Activated CD8-positive, alpha-beta memory T cell treated with anti-CD3 and anti-CD28 coated beads, Interleukin-2, amount 50 U/mL, for 24 hours (primary cell): ENCODE measurements around the gene NPHP3.

ENCODE experiments used
- DNase-seq: peaks from one replicate; pipeline ENCODE4 v3.0.0-alpha.2; 2020; ENCODE audit errors: extremely low read depth

NPHP3 gene

DNA sequence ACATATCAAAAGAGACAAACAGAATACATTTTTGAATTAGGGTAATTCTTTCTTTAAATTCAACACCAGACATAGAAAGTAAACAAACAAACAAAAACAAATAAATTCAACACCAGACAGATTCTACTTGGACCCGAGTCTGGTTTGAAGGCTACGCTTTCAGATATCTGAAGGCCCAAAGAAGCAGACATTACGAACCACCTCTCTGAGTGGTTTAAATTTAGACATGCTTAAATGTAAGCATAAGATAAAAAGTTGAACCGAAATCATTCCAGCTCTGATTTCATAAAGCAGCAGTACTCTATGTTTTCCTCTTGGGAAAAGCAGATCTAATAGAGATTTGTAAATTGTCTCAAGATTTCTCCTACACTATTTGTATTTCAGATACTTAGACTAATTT, 32.2 kb downstream of the NPHP3 start:
- no peak for DNase-seq

DNA sequence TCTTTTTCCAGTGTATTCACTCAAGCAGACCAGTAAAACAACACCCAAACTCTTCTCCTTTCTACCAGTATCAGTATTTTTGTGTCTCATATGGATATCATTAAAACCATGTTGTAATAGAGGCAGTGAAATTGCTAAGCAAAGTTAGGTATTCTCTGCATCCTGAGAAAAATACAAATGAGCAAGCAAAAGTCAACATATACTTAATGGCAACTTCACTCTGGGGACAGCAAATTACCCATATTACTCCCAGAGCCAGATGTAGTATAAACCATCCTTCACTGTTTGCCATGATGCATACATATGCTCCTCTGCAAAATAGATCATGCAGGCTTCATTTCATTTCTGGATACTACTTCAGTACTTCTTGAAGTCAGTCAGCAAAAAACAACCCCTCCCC, 40.0 kb downstream of the NPHP3 start:
- DNase-seq = no peak

DNA sequence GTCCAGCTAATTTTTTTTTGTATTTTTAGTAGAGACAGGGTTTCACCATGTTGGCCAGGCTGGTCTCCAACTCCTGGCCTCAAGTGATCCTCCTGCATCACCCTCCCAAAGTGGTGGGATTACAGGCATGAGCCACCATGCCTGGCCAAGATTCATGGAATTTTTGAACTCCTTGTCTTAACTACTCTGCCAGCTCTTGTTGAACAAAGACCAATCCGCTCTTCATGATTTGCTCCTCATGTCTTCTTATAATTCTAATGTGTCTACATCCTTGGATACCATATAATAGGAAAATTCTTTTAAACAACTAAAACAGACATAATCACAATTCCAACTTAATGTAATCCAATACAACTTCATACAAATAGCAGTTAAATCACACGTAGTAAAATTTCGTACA, 40.8 kb downstream of the NPHP3 start:
- DNase-seq = no peak

DNA sequence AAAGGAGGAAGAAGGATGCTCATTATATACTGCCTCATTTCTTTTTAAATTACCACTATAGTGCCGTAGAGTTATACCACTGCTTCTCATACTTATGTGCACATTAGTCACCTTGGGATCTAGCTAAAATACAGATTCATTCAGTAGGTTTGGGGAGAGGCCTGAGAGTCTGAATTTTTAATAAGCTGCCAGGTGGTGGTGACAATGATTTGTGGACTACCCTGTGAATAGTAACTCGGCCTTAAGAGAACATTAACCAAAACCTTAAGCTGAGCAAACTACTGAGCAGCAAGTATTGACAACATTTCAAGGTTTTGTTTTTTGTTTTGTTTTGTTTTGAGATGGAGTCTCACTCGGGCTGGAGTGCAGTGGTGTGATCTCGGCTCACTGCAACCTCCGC, 42.3 kb downstream of the NPHP3 start:
- DNase-seq = no peak

DNA sequence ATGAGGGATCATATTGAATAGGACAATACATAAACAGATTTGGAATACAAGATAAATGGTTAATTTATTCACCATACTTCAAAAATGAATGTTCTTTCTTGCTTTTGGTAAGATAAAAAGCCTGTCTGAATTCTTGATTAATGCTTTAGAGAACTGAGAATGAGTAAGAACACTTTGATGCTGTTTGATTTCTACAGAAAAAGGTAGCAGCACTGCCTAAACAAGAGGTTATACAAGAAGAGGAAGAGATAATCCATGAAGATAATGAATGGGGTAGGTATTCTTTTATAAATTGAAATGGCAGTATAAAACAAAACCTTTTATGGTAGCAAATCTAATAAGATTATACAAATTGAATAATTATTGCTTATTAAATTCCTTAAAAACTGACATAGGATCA, 46.8 kb downstream of the NPHP3 start:
- DNase-seq = no peak

DNA sequence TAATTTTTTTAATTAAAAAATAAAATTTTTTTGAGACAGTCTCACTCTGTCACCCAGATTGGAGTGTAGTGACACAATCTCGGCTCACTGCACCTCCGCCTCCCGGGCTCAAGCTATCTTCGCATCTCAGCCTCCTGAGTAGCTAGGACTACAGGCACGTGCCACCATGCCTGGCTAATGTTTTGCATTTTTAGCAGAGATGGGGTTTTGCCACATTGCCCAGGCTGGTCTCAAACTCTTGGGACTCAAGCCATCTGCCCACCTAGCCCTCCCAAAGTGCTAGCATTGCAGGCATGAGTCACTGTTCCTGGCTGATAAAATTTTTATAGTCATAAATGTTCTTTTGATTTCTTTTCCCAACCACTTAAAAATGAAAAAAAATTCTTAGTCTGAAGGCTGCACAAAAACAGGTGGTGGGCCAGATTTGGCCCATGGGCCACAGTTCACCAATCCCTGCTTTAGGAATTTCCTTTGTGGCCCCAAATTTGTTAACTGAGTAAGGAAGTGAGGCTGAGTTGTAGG, 52.9 kb downstream of the NPHP3 start:
- DNase-seq = no peak

DNA sequence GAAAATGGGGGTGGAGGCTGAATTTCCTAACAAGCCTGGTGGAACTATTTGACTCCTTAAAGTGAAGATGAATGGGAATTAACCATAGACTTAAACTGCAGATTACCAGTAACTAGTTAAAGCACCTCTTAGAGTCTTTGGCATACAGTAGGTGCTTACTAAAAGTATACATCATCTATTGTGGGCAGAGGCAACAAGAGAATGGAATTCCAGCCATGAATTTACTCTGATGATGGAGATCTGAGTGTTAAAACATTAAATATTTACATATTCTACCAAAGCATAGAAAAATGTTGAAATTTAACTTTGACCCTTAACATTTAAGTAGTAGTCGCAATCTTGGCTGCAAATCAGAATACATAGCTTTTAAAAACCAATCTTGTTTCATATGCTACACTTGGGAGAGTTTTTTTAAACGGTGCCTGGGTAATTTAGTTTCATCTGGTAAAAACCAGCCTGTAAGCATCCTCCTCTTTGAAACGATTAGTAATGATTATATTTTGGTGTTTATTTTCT, 56.9 kb downstream of the NPHP3 start:
- no peak for DNase-seq

DNA sequence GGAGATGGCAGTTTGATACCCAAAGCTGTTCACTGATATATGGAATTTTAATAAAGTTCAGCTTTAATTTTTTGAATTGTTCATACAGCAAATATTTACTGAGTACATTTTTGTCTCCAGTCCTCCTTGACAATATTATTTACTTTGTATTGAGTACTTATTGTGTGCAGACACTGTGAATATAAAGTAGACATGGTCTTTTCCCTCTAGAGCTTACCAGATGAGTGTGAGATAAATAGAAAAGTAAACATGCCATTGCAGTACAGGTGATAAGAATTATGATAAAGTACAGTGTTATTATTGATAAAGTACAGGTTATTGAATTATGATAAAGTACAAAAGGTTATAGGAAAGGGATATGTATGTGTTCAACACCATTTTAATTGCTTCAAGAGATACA, 60.0 kb downstream of the NPHP3 start:
- no peak for DNase-seq

DNA sequence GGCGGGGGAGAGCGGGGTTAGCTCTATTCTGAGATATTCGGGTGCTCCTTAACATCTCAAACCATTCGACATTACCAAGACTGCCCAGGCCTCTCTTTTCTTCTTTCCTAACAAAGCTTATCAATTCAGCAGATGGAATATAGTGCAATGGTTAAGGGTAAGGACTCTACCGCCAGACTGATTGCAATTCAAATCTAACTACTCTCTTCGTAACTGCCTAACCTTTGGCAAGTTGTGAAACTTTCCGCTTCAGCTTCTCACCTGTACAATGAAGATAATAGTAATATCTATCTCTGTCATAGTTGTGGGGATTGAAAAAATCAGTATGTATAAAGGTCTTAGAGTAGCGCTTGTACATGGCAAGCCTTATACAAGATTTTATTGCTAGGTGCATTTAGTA, 61.1 kb downstream of the NPHP3 start:
- DNase-seq = no peak

DNA sequence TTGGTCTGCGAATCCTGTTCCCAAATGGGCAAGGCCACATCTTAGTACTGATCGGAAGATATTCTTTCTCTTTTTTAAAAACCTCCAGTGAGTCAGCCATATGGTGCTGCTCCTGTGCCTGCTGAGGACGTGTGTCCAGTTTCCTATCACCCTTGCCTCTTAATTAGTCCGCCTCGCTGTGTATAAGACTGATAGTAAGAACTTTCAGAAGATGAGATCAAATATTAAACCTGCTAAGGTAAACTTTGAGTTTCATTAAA, 61.5 kb downstream of the NPHP3 start:
- DNase-seq = no peak

DNA sequence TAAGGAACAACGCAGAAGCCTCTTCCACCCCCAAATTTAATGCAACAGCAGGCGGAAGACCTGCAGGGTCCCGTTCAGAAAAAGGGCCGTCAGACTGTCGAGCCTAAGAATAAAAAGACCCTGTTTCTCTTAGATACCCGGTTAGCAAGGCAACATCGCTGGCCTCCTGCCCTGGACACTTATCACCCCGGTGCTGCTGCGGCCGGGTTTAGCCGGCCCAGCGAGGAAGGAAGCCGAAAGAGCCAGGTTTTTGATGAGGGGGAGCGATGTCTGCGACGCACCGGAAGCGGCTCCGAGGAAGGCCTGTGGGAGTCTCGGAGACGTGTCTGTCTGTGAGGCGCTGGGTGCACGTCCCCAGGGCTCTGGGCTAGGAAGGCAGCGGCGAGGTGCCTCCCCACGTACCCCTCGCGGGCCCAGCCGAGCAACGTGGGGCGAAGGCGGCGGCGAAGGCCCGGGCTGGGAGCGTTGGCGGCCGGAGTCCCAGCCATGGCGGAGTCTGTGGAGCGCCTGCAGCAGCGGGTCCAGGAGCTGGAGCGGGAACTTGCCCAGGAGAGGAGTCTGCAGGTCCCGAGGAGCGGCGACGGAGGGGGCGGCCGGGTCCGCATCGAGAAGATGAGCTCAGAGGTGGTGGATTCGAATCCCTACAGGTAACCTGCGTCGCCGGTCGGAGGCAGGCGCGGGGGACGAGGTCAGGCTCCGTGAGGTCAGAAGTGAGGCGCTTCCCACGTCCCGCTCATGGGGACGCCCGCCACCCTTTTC, 62.0 kb downstream of the NPHP3 start, which contains the start of gene UBA5:
Gene UBA5, plus strand, starts transcription at position 278 of the 759 bp plus-strand sequence. Its CDS starts 209 bp downstream, at position 487.
- peak; percentile 33 for DNase-seq

DNA sequence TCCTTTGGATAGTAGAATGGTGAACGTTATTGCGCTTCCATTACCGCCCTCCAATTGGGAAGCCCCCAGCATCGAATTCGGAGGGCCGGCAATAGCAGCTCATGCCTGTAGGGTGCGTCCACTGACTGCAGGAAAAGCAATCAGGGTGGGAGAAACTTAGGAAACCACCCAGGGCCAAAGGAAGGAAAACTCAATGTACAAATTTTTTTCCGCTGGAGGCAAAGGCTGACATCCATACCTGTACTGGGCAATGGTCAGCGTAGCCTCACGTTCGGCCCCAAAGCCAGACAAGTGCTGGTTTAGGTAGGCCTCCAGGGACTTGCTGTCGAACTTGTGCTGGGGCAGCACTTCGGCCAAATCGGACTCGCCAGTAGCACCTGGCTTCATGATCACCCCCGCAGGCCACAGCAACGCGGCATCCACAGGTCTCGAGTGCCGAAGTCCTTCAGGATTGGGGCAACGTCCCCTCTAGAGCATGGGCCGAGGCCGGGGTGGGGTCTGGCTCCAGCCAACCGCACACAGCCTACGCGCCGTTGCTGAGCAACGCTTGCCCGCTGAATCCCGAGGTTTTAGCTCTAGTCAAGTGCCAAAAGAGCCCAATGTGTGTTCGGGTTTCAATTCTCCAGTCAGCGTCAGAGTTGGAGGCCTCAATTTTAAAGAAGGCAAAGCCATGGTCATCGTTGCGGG, 62.7 kb downstream of the NPHP3 start, which contains the start of gene ACAD11:
Gene ACAD11, minus strand, starts transcription at position 445 of the 687 bp plus-strand sequence. Its CDS starts 58 bp downstream, at position 387.
- no peak for DNase-seq

DNA sequence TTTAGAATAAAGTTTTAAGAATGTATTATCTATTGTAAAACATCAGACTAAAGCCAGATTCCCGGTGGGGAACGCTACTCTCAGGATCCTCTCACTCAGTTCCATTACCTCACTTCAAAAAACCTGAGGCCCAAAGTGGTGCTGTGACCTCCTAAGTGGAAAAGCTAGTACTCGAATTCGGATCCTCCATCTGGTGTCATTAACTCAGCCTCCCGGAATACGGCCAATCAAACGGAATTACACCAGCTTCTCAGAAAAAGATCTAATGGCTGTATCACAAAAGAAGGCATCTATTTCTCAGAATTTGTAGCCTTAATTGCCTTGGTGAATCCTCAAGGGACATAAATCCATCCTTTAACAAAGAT, 63.2 kb downstream of the NPHP3 start:
- no peak for DNase-seq

DNA sequence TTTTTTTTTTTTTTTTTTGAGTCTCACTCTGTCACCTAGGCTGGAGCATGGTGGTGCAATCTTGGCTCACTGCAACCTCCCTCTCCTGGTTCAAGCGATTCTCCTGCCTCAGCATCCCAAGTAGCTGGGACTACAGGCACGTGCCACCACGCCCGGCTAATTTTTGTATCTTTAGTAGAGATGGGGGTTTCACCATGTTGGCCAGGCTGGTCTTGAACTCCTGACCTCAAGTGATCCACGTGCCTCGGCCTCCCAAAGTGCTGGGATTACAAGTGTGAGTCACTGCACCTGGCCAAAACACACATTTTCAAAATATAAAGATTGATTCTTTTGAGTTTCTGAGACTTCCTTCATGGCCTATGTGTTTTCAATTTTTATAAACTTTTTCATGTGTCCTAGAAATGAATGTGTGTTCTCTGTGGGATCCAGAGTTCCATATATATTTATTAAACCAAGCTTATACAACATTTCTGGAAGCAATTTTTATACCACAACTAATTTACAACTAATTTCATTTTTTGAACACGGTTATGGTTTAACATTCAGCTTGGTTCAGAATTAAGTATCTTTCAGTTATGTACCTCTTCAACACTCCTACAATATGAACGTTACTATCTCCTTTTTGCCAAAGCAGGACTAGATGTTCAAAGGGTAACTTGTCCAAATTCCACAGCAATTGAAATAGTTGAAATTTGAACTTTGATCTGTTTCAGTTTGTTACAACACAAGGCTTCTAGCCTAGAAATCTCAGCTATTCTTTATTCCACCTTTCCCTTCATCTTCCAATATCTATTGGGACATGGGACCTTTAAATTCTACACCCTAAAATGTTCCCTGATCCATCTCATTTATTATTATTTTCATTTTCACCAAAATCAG, 64.1 kb downstream of the NPHP3 start:
- no peak for DNase-seq

DNA sequence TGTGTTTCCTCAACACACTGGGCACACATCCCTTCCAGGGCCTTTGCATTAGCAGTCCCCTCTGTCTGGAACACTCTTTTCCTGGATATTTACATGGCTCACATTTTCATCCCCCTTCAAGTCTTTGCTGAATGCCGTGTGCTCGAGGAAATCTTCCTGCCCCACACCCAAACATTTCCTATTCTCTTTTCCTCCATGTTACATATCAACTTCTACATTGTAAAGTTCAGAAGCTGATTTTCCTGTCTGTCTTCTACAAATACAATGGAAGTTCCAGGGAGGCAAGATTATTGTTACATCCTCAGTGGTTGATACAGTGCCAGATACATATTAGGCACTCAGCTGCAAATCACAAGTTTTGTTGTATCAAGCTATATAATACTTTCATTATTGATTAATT, 66.7 kb downstream of the NPHP3 start:
- DNase-seq = no peak

DNA sequence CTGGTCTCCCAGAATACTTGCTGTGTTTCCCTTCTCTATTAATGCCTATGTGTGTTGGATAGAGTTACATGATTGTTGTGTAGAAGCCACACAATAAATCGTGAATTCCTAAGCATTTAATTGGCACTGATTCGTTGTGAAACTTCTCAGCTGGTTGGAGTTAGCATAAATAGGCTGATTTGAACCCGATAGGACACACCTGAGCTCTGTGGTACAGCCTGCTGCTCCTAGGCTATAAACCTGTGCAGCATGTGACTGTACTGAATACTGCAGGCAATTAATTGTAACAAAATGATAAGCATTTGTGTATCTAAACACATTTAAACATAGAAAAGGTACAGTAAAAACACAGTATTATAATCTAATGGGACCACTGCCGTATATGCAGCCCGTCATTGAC, 67.5 kb downstream of the NPHP3 start:
- no peak for DNase-seq

DNA sequence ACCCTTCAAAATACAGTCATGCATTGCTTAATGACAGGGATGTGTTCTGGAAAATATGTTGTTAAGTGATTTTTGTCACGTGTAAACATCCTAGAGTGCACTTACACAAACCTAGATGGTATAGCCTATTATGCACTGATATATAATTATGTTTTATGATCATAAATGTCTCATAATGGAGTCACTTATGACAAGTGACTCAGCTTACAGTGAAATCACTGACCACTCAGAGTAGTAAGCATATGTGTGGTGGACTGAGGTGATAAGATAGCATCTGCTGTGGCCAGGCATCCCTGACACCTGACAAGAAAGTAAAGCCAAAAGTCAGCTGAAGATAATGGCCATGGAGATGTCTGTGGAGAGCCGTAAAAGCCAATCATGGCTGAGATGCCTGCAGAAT, 68.0 kb downstream of the NPHP3 start:
- no peak for DNase-seq

DNA sequence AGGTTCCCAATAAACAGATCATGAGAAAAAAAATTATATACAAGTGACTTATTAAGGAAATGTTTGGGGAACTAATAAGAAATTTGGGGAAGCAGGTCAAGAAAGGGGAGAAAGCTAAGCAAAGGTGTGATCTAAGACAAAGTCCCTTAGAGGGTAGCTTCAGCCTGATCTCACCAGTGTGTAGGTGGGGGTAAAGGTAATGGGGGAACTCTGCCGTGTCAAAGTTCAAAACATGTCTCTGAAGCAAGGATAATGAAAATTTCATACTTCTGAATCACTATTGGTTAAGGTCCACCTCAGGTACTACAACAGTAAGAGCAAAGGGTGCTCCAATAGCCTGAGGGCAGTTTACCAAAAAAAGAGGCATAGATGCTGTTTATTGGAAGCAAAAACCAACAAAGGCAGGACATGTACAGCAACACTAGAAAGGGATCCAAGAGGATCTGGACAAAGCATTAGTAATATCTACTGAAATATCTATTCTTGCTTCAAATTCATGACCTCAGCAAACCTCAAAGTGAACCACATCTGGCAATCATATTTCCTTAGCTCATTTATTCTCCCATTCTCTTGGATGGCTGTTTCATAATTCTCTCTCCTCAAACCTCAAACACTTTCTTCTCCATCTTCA, 69.5 kb downstream of the NPHP3 start:
- no peak for DNase-seq

DNA sequence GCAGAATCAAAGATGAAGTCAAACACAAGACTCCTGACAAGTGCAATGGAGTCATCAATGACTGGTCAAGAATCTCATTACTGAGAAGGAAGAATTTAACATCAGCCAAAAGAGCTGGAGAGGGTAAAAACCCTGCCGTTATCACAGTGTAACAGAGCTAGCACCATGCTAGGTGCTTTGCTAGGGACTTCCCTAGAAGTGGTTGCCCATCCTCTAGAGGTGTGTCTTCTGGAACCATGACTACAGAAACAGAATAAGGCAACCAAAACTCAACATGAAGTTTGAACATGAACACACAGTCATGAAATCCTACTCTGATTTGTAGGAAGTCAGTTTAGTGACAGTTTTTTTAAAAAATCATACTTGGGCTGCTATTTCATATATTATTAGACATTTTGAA, 72.1 kb downstream of the NPHP3 start:
- DNase-seq = no peak

DNA sequence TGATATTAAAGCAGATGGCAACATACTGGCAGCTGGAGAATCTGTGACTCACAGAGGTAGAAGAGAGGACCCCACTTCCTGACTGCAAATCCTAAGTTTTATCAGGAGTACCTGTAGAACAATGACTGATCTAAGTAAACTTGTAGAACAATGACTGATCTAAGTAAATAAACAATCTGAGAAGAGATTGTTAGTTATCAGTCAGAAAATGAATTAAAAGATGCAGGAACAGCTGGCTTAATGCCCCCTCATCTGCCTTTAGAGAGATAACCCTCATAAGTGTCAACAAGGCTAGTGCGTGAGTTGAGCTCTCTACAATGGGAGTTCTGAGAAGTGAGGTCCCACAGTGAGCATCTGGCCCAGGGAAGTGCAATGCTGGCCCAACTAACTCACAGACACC, 77.2 kb downstream of the NPHP3 start:
- no peak for DNase-seq

DNA sequence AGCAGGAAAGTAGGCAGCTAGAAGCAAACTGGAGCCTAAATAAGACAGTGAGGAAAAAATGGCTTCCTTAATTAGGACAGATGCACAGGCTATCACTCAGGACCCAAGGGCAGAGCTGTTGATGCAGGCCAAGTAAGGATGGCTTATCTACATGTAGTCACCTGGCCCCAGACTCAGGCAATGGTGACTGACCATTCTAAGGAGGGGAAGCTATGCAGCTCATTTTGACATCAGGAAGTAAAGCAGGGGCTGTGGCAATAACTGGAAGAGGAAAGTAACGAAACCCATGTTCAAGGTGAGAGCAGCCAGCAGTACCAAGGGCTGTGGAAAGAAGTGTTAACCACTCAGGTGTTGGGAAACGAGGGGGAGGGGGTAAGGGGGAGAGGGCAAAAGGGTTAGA, 78.8 kb downstream of the NPHP3 start:
- DNase-seq = no peak

DNA sequence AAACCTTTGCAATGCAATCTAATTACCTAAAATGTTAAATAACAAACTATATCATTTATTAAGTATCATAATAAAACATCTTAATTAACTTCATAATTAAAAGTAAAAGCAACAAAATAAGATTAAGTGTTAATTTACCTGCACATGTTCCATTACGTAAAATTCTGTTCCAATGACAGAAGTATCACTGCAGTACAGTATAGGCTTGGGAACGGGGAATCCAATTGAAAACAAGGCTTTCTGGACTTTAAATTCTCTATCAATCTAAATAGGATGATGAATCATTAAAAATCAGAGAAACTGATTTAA, 79.7 kb downstream of the NPHP3 start:
- DNase-seq = no peak
